ENCODE data around the gene CDRT15. TPM values are rescaled to one million over a fixed set of nuclear protein-coding genes. Genes with fewer than 3 reads are reported as not detected.

CDRT15 gene
- polyA plus RNA-seq, 1 donor (not counting 4 experiments of a cell fraction or from before 2014, with no cell fraction given), result not detected

GRCh38 chr17:14276535-14277250, 40.0 kb upstream of the CDRT15 start:
- FAIRE-seq (no peak), DNase-seq (ENCODE audit: low read depth, low spot score) (no peak)
- H3K4me3 ChIP-seq (ENCODE audit: control insufficient read depth in 2 of 3, extremely low read depth in 1 of 3, insufficient read depth in 2 of 3, low read depth in 1 of 3, low read length in 3 of 3), result no peak overlapping the region
- no peak overlapping the region for H3K4me2 ChIP-seq (ENCODE audit: control insufficient read depth, extremely low read depth, insufficient read depth, low read depth, low read length)
- no peaks in the 10 kb centered on the region for H3K9me3 ChIP-seq (ENCODE audit: control insufficient read depth, low read depth, low read length)
- H4K20me1 ChIP-seq (ENCODE audit: control insufficient read depth, extremely low read depth, insufficient read depth, low read length), result no peaks in the 10 kb centered on the region
- dilution Hi-C loops (cut with MboI; ENCODE audit: extremely low pct_ligation_motif_present, low sequenced_read_pairs), result no loop called here
- H3K4me1 ChIP-seq (ENCODE audit: control insufficient read depth, extremely low read depth, insufficient read depth, low read length), result no peaks in the 10 kb centered on the region
- TF ChIP-seq CTCF (optimal IDR thresholded peaks at IDR 0.05 in 1 of 3, IDR thresholded peaks at IDR 0.05 in 1 of 3, conservative IDR thresholded peaks at IDR 0.05 in 1 of 3; ENCODE audit: extremely low read depth in 1 of 3, insufficient read depth in 2 of 3, low read length in 3 of 3) (no peak), EZH2 (IDR thresholded peaks at IDR 0.05; ENCODE audit: low read length) (no peak)
- H3K27ac ChIP-seq (ENCODE audit: control insufficient read depth, insufficient read depth, low read length), result no peak overlapping the region
- no peaks in the 10 kb centered on the region for H3K36me3 ChIP-seq (ENCODE audit: control insufficient read depth in 2 of 2, extremely low read depth in 1 of 2, insufficient read depth in 2 of 2, low read length in 2 of 2)
- H3K9ac ChIP-seq (ENCODE audit: control insufficient read depth, extremely low read depth, insufficient read depth, low read length), result no peak overlapping the region
- H3K79me2 ChIP-seq (ENCODE audit: control insufficient read depth, insufficient read depth, low read length), result no peaks in the 10 kb centered on the region
- no peak overlapping the region for H2AFZ ChIP-seq (ENCODE audit: control insufficient read depth, low read length)
- no peaks in the 10 kb centered on the region for H3K27me3 ChIP-seq (ENCODE audit: control insufficient read depth, extremely low read depth, insufficient read depth, low read length)
- H3K9me1 ChIP-seq (ENCODE audit: control insufficient read depth, extremely low read depth, insufficient read depth, low read length), result no peaks in the 10 kb centered on the region

- no peaks in the 10 kb centered on the region for H3K9me3 ChIP-seq (ENCODE audit: control insufficient read depth, low read depth, low read length)
- H4K20me1 ChIP-seq (ENCODE audit: control insufficient read depth, extremely low read depth, insufficient read depth, low read length), result no peaks in the 10 kb centered on the region
- no peaks in the 10 kb centered on the region for H3K79me2 ChIP-seq (ENCODE audit: control insufficient read depth, insufficient read depth, low read length)
- dilution Hi-C loops (cut with MboI; ENCODE audit: extremely low pct_ligation_motif_present, low sequenced_read_pairs), result no loop called here
- no peak overlapping the region for H2AFZ ChIP-seq (ENCODE audit: control insufficient read depth, low read length)
- H3K4me1 ChIP-seq (ENCODE audit: control insufficient read depth, extremely low read depth, insufficient read depth, low read length), result no peaks in the 10 kb centered on the region
- H3K36me3 ChIP-seq (ENCODE audit: control insufficient read depth in 2 of 2, extremely low read depth in 1 of 2, insufficient read depth in 2 of 2, low read length in 2 of 2), result no peaks in the 10 kb centered on the region
- H3K4me3 ChIP-seq (ENCODE audit: control insufficient read depth in 2 of 3, extremely low read depth in 1 of 3, insufficient read depth in 2 of 3, low read depth in 1 of 3, low read length in 3 of 3), result no peak overlapping the region
- no peaks in the 10 kb centered on the region for H3K9me1 ChIP-seq (ENCODE audit: control insufficient read depth, extremely low read depth, insufficient read depth, low read length)
- FAIRE-seq (no peak), DNase-seq (ENCODE audit: low read depth, low spot score) (no peak)
- H3K27me3 ChIP-seq (ENCODE audit: control insufficient read depth, extremely low read depth, insufficient read depth, low read length), result no peaks in the 10 kb centered on the region
- H3K27ac ChIP-seq (ENCODE audit: control insufficient read depth, insufficient read depth, low read length), result no peak overlapping the region
- H3K4me2 ChIP-seq (ENCODE audit: control insufficient read depth, extremely low read depth, insufficient read depth, low read depth, low read length), result no peak overlapping the region
- TF ChIP-seq EZH2 (IDR thresholded peaks at IDR 0.05; ENCODE audit: low read length) (no peak), CTCF (optimal IDR thresholded peaks at IDR 0.05 in 1 of 3, IDR thresholded peaks at IDR 0.05 in 1 of 3, conservative IDR thresholded peaks at IDR 0.05 in 1 of 3; ENCODE audit: extremely low read depth in 1 of 3, insufficient read depth in 2 of 3, low read length in 3 of 3) (no peak)
- H3K9ac ChIP-seq (ENCODE audit: control insufficient read depth, extremely low read depth, insufficient read depth, low read length), result no peak overlapping the region
Measured at GRCh38 chr17:14270508-14270907, 33.8 kb upstream of the CDRT15 start.
